ENCODE results near the gene YPEL4. TPM values are rescaled to one million over a fixed set of nuclear protein-coding genes. Genes with fewer than 3 reads are reported as not detected.
A peak's percentile ranks its signal among the peaks of the same experiment; 100 is the strongest.

YPEL4 gene
- total and polyA plus RNA-seq, 7 donors, result 0.08 to 0.90 (median 0.20) TPM; not detected in 1

GRCh38 chr11:57648801-57649735, 644 bp downstream of the YPEL4 start:
- H3K27ac ChIP-seq, result no peak overlapping the region
- peak overlapping the region; percentile 35 for H3K4me3 ChIP-seq
- no peaks in the 10 kb centered on the region for H3K36me3 ChIP-seq (ENCODE audit: insufficient read depth in 1 of 2, low read depth in 1 of 2)
- TF ChIP-seq, protein P1, sequence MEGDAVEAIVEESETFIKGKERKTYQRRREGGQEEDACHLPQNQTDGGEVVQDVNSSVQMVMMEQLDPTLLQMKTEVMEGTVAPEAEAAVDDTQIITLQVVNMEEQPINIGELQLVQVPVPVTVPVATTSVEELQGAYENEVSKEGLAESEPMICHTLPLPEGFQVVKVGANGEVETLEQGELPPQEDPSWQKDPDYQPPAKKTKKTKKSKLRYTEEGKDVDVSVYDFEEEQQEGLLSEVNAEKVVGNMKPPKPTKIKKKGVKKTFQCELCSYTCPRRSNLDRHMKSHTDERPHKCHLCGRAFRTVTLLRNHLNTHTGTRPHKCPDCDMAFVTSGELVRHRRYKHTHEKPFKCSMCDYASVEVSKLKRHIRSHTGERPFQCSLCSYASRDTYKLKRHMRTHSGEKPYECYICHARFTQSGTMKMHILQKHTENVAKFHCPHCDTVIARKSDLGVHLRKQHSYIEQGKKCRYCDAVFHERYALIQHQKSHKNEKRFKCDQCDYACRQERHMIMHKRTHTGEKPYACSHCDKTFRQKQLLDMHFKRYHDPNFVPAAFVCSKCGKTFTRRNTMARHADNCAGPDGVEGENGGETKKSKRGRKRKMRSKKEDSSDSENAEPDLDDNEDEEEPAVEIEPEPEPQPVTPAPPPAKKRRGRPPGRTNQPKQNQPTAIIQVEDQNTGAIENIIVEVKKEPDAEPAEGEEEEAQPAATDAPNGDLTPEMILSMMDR (IDR thresholded peaks at IDR 0.05), result no peak
- peaks cover 8% of the 10 kb centered on the region for H3K4me1 ChIP-seq
- DNase-seq, result no peak
- H3K27me3 ChIP-seq (ENCODE audit: insufficient read depth in 3 of 3, low read length in 2 of 3), result peaks cover 0 to 48% (median 30%) of the 10 kb centered on the region in 3 donors
- 1 to 4% (median 3%) methylated on average over 23 of the region's 23 CpGs for WGBS, 3 donors
- ATAC-seq, result no peak
- no peaks in the 10 kb centered on the region for H3K9me3 ChIP-seq
- intact Hi-C loops (cut with DNase I), result loop anchor here in 1 of 2 donors (5.0 kb wide), 1 partner anchor 302 kb away; no protein-coding TSS in a partner anchor

DNA sequence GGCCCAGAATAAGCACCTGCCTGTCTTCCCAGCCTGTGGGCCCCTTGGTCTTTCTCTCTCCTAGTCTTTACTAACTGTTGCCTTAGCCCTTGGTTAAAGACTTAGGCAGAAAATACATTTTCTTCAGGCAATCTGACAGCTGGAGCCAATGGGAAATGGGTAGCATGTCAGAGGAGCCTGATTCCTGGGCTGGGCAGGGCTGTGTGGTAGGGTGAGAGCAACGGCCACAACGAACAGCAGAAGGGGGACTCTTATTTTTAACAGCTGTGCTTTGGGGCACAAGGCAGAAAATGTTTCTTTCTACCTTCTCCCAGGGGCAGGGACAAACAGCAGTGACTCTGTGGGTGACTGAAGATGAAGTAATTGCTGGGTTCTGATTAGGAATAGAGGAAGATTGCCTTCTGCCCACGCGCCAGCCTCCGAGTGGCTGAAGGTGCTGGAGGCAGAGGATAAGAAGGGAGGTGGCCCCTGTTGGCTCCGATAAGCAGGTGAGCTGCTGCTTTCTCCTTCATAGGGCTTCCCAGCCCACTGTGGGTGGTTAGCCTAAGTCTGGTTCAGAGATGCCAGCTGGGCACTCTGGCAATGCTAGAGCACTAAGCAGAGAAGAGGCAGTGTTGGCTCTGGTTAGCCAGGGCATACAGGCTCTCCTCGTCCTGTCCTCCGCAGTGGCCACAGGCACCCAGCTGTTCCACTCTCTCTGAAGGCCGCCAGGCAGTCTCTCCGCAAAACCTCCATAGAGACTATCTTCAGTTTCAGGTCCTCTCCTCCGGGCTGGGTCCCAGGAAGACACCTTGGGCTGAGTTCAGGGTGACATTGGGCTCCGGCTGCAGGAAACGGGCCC, 1.5 kb downstream of the YPEL4 start:
- intact Hi-C loops (cut with DNase I), result loop anchor here in 1 of 2 donors (5.0 kb wide), 1 partner anchor 301 kb away; no protein-coding TSS in a partner anchor
- Histone ChIP-seq H3K4me1 (peaks cover 8% of the 10 kb centered on the region), H3K9me3 (no peaks in the 10 kb centered on the region), H3K36me3 (ENCODE audit: insufficient read depth in 1 of 2, low read depth in 1 of 2) (no peaks in the 10 kb centered on the region), H3K4me3 (no peak overlapping the region), H3K27ac (no peak overlapping the region), H3K27me3 (ENCODE audit: insufficient read depth in 3 of 3, low read length in 2 of 3) (peaks cover 0 to 48% (median 30%) of the 10 kb centered on the region in 3 donors)
- TF ChIP-seq, protein P1 (IDR thresholded peaks at IDR 0.05), result no peak
- WGBS, 3 donors, result 5 to 8% (median 7%) methylated on average over 13 of the region's 13 CpGs
- ATAC-seq (no peak), DNase-seq (no peak)

- H3K4me3 ChIP-seq, result no peak overlapping the region
- ATAC-seq (no peak), DNase-seq (no peak)
- H3K36me3 ChIP-seq (ENCODE audit: insufficient read depth in 1 of 2, low read depth in 1 of 2), result no peaks in the 10 kb centered on the region
- peaks cover 8% of the 10 kb centered on the region for H3K4me1 ChIP-seq
- H3K27me3 ChIP-seq (ENCODE audit: insufficient read depth in 3 of 3, low read length in 2 of 3), result peaks cover 0 to 48% (median 30%) of the 10 kb centered on the region in 3 donors
- WGBS, 3 donors, result 1 to 4% (median 3%) methylated on average over 10 of the region's 10 CpGs
- intact Hi-C loops (cut with DNase I), result loop anchor here in 1 of 2 donors (5.0 kb wide), 1 partner anchor 300 kb away; no protein-coding TSS in a partner anchor
- H3K27ac ChIP-seq, result no peak overlapping the region
- TF ChIP-seq, protein P1 (IDR thresholded peaks at IDR 0.05), result no peak
- no peaks in the 10 kb centered on the region for H3K9me3 ChIP-seq
Observed at GRCh38 chr11:57647372-57647771, 2.3 kb downstream of the YPEL4 start.

DNA sequence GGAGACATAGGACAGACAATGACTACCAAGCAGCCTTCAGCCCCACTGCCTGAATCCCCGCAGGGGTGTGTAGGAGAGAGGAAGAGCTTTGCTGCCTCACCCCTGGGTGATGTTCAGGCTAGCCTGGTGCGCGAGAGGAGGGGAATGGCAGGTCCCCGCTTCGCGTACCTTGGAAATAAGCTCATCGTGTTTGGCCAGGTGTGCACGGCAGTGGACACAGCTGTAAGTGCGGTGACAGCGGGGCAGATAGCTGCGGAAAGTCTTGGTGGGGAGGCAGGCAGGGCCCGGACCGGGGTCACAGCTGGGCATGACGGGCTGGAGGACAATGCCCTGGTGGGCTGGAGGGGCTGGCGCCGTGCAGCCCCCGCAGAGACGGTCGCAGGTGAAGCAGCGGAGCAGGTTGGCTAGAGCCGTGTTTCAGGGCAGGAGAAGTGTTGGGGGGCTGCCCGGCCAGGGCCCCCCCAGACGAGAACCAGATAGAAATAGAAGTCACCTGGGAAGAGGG, 2.9 kb downstream of the YPEL4 start:
- intact Hi-C loops (cut with DNase I), result loop anchor here in 1 of 2 donors (5.0 kb wide), 1 partner anchor 300 kb away; no protein-coding TSS in a partner anchor
- DNase-seq (no peak), ATAC-seq (no peak)
- H3K9me3 ChIP-seq, result no peaks in the 10 kb centered on the region
- TF ChIP-seq, protein P1 (IDR thresholded peaks at IDR 0.05), result no peak
- WGBS, 3 donors, result 7 to 10% (median 7%) methylated on average over 22 to 23 of the region's 23 CpGs
- peaks cover 8% of the 10 kb centered on the region for H3K4me1 ChIP-seq
- H3K4me3 ChIP-seq, result no peak overlapping the region
- H3K27me3 ChIP-seq (ENCODE audit: insufficient read depth in 3 of 3, low read length in 2 of 3), result peaks cover 0 to 48% (median 30%) of the 10 kb centered on the region in 3 donors
- no peaks in the 10 kb centered on the region for H3K36me3 ChIP-seq (ENCODE audit: insufficient read depth in 1 of 2, low read depth in 1 of 2)
- H3K27ac ChIP-seq, result no peak overlapping the region
